HEK293 (cell line): Measurements from ENCODE around the gene DBI.

Source experiments
- CTCF ChIA-PET: fragments of 350-600 bp; formaldehyde crosslinking; extraction: SDS; loops from one replicate; lab custom pipeline; 2021; ENCODE audit warnings: antibody characterized with exemption; lab: Yijun Ruan, JAX
- POLR2A ChIA-PET: fragments of 300-600 bp; formaldehyde crosslinking; extraction: SDS; loops from one replicate; lab custom pipeline; 2020; ENCODE audit warnings: antibody characterized with exemption, inconsistent platforms; lab: Yijun Ruan, JAX
- H3K27ac ChIP-seq: fragments of 200-500 bp; sonication (Bioruptor generic); 2 replicates; pipeline ENCODE4 v1.5.1; 2014; ENCODE audit warnings: low read depth, low read length, control low read depth, inconsistent platforms; ENCODE audit errors: extremely low read depth
- H3K36me3 ChIP-seq, 2 experiments: fragments of 200-500 bp in 1 of 2; sonication (Bioruptor generic) in 1 of 2; 1 replicate in 1 of 2; 2 replicates in 1 of 2; pipeline ENCODE4 v1.5.1; 2014 to 2017; ENCODE audit warnings: inconsistent platforms in 2 of 2, low read length in 2 of 2; ENCODE audit not compliant: control insufficient read depth in 2 of 2, insufficient read depth in 1 of 2
- H3K4me1 ChIP-seq: fragments of 200-500 bp; sonication (Bioruptor generic); 2 replicates; pipeline ENCODE4 v1.5.1; 2014; ENCODE audit warnings: mild to moderate bottlenecking, low read length, inconsistent platforms; ENCODE audit not compliant: control insufficient read depth, insufficient read depth
- H3K4me3 ChIP-seq: 2 replicates; pipeline ENCODE4 v1.5.1; 2011; ENCODE audit warnings: low read depth, mild to moderate bottlenecking, control low read depth, low read length, moderate library complexity
- H3K9me3 ChIP-seq: fragments of 200-500 bp; sonication (Bioruptor generic); 2 replicates; pipeline ENCODE4 v1.5.1; 2014; ENCODE audit warnings: low read depth, low read length, inconsistent platforms; ENCODE audit not compliant: control insufficient read depth, insufficient read depth
- REPIN1 ChIP-seq: fragments of 450-650 bp; formaldehyde crosslinking; IDR thresholded peaks from 2 replicates; pipeline ENCODE4 v1.5.1; 2017; ENCODE audit warnings: missing biosample characterization, missing genetic modification characterization, low read depth
- SCRT1 ChIP-seq: fragments of 450-650 bp; formaldehyde crosslinking; IDR thresholded peaks from 2 replicates; pipeline ENCODE4 v1.5.1; 2016; ENCODE audit warnings: missing biosample characterization, missing genetic modification characterization, borderline replicate concordance
- ZBTB21 ChIP-seq: fragments of 450-650 bp; formaldehyde crosslinking; IDR thresholded peaks from 2 replicates; pipeline ENCODE4 v1.5.1; 2017; ENCODE audit warnings: missing biosample characterization, missing genetic modification characterization
- ZNF121 ChIP-seq: fragments of 450-650 bp; formaldehyde crosslinking; IDR thresholded peaks from 2 replicates; pipeline ENCODE4 v1.5.1; 2016; ENCODE audit warnings: missing biosample characterization, missing genetic modification characterization
- ZNF175 ChIP-seq: fragments of 450-650 bp; formaldehyde crosslinking; IDR thresholded peaks from 2 replicates; pipeline ENCODE4 v1.5.1; 2016; ENCODE audit warnings: missing biosample characterization, missing genetic modification characterization
- ZNF221 ChIP-seq: fragments of 450-650 bp; formaldehyde crosslinking; IDR thresholded peaks from 2 replicates; pipeline ENCODE4 v1.5.1; 2017; ENCODE audit warnings: missing biosample characterization, missing genetic modification characterization, borderline replicate concordance
- ZNF433 ChIP-seq: fragments of 450-650 bp; formaldehyde crosslinking; IDR thresholded peaks from 2 replicates; pipeline ENCODE4 v1.5.1; 2016; ENCODE audit warnings: missing biosample characterization, missing genetic modification characterization, low read depth
- ZNF560 ChIP-seq: fragments of 450-650 bp; formaldehyde crosslinking; IDR thresholded peaks from 2 replicates; pipeline ENCODE4 v1.5.1; 2017; ENCODE audit warnings: missing biosample characterization, missing genetic modification characterization, borderline replicate concordance
- ZNF561 ChIP-seq: fragments of 450-650 bp; IDR thresholded peaks from 2 replicates; pipeline ENCODE4 v1.5.1; 2018; ENCODE audit warnings: missing biosample characterization, missing genetic modification characterization, borderline replicate concordance
- ZNF623 ChIP-seq: fragments of 450-650 bp; formaldehyde crosslinking; IDR thresholded peaks from 2 replicates; pipeline ENCODE4 v1.5.1; 2016; ENCODE audit warnings: missing biosample characterization, missing genetic modification characterization
- ZNF626 ChIP-seq: fragments of 450-650 bp; sonication (Bioruptor Pico); formaldehyde crosslinking; IDR thresholded peaks from 2 replicates; pipeline ENCODE4 v1.5.1; 2018; ENCODE audit warnings: missing biosample characterization, missing genetic modification characterization, inconsistent platforms
- ZNF645 ChIP-seq: fragments of 450-650 bp; formaldehyde crosslinking; IDR thresholded peaks from 2 replicates; pipeline ENCODE4; 2016; ENCODE audit warnings: missing biosample characterization, missing genetic modification characterization
- ZNF660 ChIP-seq: fragments of 450-650 bp; IDR thresholded peaks from 2 replicates; pipeline ENCODE4 v1.5.1; 2018; ENCODE audit warnings: missing biosample characterization, mild to moderate bottlenecking, missing genetic modification characterization
- ZNF707 ChIP-seq: fragments of 450-650 bp; formaldehyde crosslinking; IDR thresholded peaks from 2 replicates; pipeline ENCODE4 v1.5.1; 2016; ENCODE audit warnings: missing biosample characterization, missing genetic modification characterization
- ZNF830 ChIP-seq: fragments of 450-650 bp; IDR thresholded peaks from 2 replicates; pipeline ENCODE4 v1.5.0; 2018; ENCODE audit warnings: missing biosample characterization, missing genetic modification characterization, low read depth, mild to moderate bottlenecking, moderate library complexity
- ZSCAN16 ChIP-seq: fragments of 450-650 bp; formaldehyde crosslinking; IDR thresholded peaks from 2 replicates; pipeline ENCODE4 v1.5.1; 2016; ENCODE audit warnings: missing biosample characterization, missing genetic modification characterization
- ZSCAN23 ChIP-seq: fragments of 450-650 bp; formaldehyde crosslinking; IDR thresholded peaks from 2 replicates; pipeline ENCODE4 v1.5.1; 2016; ENCODE audit warnings: missing biosample characterization, missing genetic modification characterization
- TF ChIP-seq, protein P1 (sequence below): fragments of 450-650 bp; formaldehyde crosslinking; IDR thresholded peaks from 2 replicates; pipeline ENCODE4 v1.5.1; 2016; ENCODE audit warnings: missing biosample characterization, missing genetic modification characterization
- TF ChIP-seq, protein P2 (sequence below): fragments of 450-650 bp; IDR thresholded peaks from 2 replicates; pipeline ENCODE4 v1.5.1; 2018; ENCODE audit warnings: missing biosample characterization, mild to moderate bottlenecking, missing genetic modification characterization

Gene DBI

GRCh38 chr2:119332953-119333352 is 33.8 kb upstream of the DBI start (continued):
- TF ChIP-seq, protein P1, sequence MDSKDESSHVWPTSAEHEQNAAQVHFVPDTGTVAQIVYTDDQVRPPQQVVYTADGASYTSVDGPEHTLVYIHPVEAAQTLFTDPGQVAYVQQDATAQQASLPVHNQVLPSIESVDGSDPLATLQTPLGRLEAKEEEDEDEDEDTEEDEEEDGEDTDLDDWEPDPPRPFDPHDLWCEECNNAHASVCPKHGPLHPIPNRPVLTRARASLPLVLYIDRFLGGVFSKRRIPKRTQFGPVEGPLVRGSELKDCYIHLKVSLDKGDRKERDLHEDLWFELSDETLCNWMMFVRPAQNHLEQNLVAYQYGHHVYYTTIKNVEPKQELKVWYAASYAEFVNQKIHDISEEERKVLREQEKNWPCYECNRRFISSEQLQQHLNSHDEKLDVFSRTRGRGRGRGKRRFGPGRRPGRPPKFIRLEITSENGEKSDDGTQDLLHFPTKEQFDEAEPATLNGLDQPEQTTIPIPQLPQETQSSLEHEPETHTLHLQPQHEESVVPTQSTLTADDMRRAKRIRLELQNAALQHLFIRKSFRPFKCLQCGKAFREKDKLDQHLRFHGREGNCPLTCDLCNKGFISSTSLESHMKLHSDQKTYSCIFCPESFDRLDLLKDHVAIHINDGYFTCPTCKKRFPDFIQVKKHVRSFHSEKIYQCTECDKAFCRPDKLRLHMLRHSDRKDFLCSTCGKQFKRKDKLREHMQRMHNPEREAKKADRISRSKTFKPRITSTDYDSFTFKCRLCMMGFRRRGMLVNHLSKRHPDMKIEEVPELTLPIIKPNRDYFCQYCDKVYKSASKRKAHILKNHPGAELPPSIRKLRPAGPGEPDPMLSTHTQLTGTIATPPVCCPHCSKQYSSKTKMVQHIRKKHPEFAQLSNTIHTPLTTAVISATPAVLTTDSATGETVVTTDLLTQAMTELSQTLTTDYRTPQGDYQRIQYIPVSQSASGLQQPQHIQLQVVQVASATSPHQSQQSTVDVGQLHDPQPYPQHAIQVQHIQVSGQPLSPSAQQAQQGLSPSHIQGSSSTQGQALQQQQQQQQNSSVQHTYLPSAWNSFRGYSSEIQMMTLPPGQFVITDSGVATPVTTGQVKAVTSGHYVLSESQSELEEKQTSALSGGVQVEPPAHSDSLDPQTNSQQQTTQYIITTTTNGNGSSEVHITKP (tag by site-specific recombination) = no peak
- no peak for TF ChIP-seq ZNF560 (tag by site-specific recombination)
- TF ChIP-seq, protein P2, sequence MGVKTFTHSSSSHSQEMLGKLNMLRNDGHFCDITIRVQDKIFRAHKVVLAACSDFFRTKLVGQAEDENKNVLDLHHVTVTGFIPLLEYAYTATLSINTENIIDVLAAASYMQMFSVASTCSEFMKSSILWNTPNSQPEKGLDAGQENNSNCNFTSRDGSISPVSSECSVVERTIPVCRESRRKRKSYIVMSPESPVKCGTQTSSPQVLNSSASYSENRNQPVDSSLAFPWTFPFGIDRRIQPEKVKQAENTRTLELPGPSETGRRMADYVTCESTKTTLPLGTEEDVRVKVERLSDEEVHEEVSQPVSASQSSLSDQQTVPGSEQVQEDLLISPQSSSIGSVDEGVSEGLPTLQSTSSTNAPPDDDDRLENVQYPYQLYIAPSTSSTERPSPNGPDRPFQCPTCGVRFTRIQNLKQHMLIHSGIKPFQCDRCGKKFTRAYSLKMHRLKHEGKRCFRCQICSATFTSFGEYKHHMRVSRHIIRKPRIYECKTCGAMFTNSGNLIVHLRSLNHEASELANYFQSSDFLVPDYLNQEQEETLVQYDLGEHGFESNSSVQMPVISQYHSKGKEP = no peak
- no peak for TF ChIP-seq ZNF707 (tag by site-specific recombination)

- TF ChIP-seq ZSCAN16 = no peak
- TF ChIP-seq, all 188 proteins: peak for 0
- ChIA-PET CTCF (no interaction called here), POLR2A (no interaction called here)
- Histone ChIP-seq H3K27ac (no peak overlapping the region), H3K4me3 (no peak overlapping the region), H3K4me1 (no peaks in the 10 kb centered on the region), H3K36me3 (no peaks in the 10 kb centered on the region), H3K9me3 (no peaks in the 10 kb centered on the region)
Observed at GRCh38 chr2:119333360-119333759, 33.4 kb upstream of the DBI start.

- Histone ChIP-seq H3K36me3 (no peaks in the 10 kb centered on the region), H3K9me3 (no peaks in the 10 kb centered on the region), H3K4me3 (no peak overlapping the region), H3K27ac (no peak overlapping the region), H3K4me1 (no peaks in the 10 kb centered on the region)
- POLR2A ChIA-PET = no interaction called here
- CTCF ChIA-PET = no interaction called here
- TF ChIP-seq ZNF623 (tag by site-specific recombination) (no peak), SCRT1 (tag by site-specific recombination) (no peak), ZNF626 (no peak), ZNF433 (tag by site-specific recombination) (no peak), ZNF561 (no peak), ZNF175 (no peak), ZSCAN23 (tag by site-specific recombination) (no peak), ZNF645 (tag by site-specific recombination) (no peak), ZNF660 (tag by site-specific recombination) (no peak), REPIN1 (tag by site-specific recombination) (no peak), ZNF221 (tag by site-specific recombination) (no peak), ZBTB21 (tag by site-specific recombination) (no peak), ZNF121 (tag by site-specific recombination) (no peak), ZNF830 (tag by site-specific recombination) (no peak)
Observed at GRCh38 chr2:119333833-119334232, 32.9 kb upstream of the DBI start.
